Erythroblast (primary cell): ENCODE measurements around the gene NKX1-2.
"Not testable (repeated sequence)": the region's sequence is repeated elsewhere in the genome, so short reads cannot be mapped to it uniquely, and the experiment has no call there.

ENCODE experiments used
- GATA1 ChIP-seq: IDR thresholded peaks from 2 replicates; pipeline ENCODE4 v1.6.1; 2011; ENCODE audit warnings: low read depth, mild to moderate bottlenecking, control low read depth, low read length, moderate library complexity
- POLR2A ChIP-seq: IDR thresholded peaks from 2 replicates; pipeline ENCODE4 v1.6.1; 2011; ENCODE audit warnings: mild to moderate bottlenecking, low read length

DNA sequence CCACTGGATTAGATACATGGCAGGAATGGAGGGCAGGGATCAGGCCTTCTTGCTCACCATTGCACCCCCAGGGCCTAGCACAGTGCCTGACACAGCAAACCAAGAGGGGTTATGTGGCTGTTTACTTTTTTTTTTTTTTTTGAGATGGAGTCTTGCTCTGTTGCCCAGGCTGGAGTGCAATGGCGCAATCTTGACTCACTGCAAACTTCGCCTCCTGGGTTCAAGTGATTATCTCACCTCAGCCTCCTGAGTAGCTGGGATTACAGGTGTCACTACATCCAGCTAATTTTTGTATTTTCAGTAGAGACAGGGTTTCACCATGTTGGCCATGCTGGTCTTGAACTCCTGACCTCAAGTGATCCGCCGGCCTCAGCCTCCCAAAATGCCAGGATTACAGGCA is 14.2 kb downstream of the NKX1-2 start:
- not testable (repeated sequence) for TF ChIP-seq POLR2A, GATA1
